ENCODE results near the gene ENPEP. TPM values are rescaled to one million over a fixed set of nuclear protein-coding genes. Genes with fewer than 3 reads are reported as not detected.
A peak's percentile ranks its signal among the peaks of the same experiment; 100 is the strongest.

Gene ENPEP
- total and polyA plus RNA-seq, 4 experiments from 2014 or later = not detected

GRCh38 chr4:110597582-110597981 lies 121.6 kb downstream of the ENPEP start:
- Histone ChIP-seq H3K4me1 (ENCODE audit: insufficient read depth, low read length) (no peaks in the 10 kb centered on the region), H3K27ac (ENCODE audit: low read depth, low read length) (no peak overlapping the region), H3K4me3 (ENCODE audit: low read length in 2 of 2) (no peak overlapping the region), H3K27me3 (ENCODE audit: insufficient read depth, low read length) (no peaks in the 10 kb centered on the region), H3K9me3 (ENCODE audit: control insufficient read depth in 1 of 2, low read length in 2 of 2) (peaks cover 0 to 3% of the 10 kb centered on the region in 2 donors), H3K36me3 (ENCODE audit: insufficient read depth, low read length) (no peaks in the 10 kb centered on the region)
- DNase-seq = no peak
- peaks cover 0 to 17% (median 10%) of the 10 kb centered on the region in 8 donors for H3K9me3 Mint-ChIP-seq
- intact Hi-C loops (cut with micrococcal nuclease) = no loop called here
- POLR2A ChIA-PET (ENCODE audit: partially characterized antibody) = no interaction called here
- no peaks in the 10 kb centered on the region for H3K4me1 Mint-ChIP-seq
- no peak overlapping the region for H3K4me3 Mint-ChIP-seq
- H3K27ac Mint-ChIP-seq = no peak overlapping the region
- CTCF ChIA-PET (ENCODE audit: partially characterized antibody) = interaction anchor here (0.7 kb wide), 1 partner anchor 685 kb away, joined by 3 read pairs; no protein-coding TSS in a partner anchor
- no peaks in the 10 kb centered on the region for H3K36me3 Mint-ChIP-seq
- H3K27me3 Mint-ChIP-seq = peaks cover 12% of the 10 kb centered on the region in 2 donors

GRCh38 chr4:110602061-110602460 lies 126.1 kb downstream of the ENPEP start:
- Mint-ChIP-seq H3K27ac (no peak overlapping the region), H3K4me3 (no peak overlapping the region), H3K27me3 (peaks cover 10 to 17% of the 10 kb centered on the region in 2 donors), H3K9me3 (peaks cover 0 to 9% (median 3%) of the 10 kb centered on the region in 8 donors), H3K36me3 (no peaks in the 10 kb centered on the region), H3K4me1 (no peaks in the 10 kb centered on the region)
- H3K36me3 ChIP-seq (ENCODE audit: insufficient read depth, low read length) = no peaks in the 10 kb centered on the region
- H3K4me3 ChIP-seq (ENCODE audit: low read length in 2 of 2) = no peak overlapping the region
- no peaks in the 10 kb centered on the region for H3K27me3 ChIP-seq (ENCODE audit: insufficient read depth, low read length)
- intact Hi-C loops (cut with micrococcal nuclease) = no loop called here
- H3K4me1 ChIP-seq (ENCODE audit: insufficient read depth, low read length) = no peaks in the 10 kb centered on the region
- no peaks in the 10 kb centered on the region for H3K9me3 ChIP-seq (ENCODE audit: control insufficient read depth in 1 of 2, low read length in 2 of 2)
- ChIA-PET POLR2A (ENCODE audit: partially characterized antibody) (no interaction called here), CTCF (ENCODE audit: partially characterized antibody) (no interaction called here)
- no peak for DNase-seq
- no peak overlapping the region for H3K27ac ChIP-seq (ENCODE audit: low read depth, low read length)

GRCh38 chr4:110605077-110605476 lies 129.1 kb downstream of the ENPEP start:
- Histone ChIP-seq H3K9me3 (ENCODE audit: control insufficient read depth in 1 of 2, low read length in 2 of 2) (no peaks in the 10 kb centered on the region), H3K27me3 (ENCODE audit: insufficient read depth, low read length) (no peaks in the 10 kb centered on the region), H3K4me3 (ENCODE audit: low read length in 2 of 2) (no peak overlapping the region), H3K4me1 (ENCODE audit: insufficient read depth, low read length) (no peaks in the 10 kb centered on the region), H3K36me3 (ENCODE audit: insufficient read depth, low read length) (no peaks in the 10 kb centered on the region), H3K27ac (ENCODE audit: low read depth, low read length) (no peak overlapping the region)
- H3K27me3 Mint-ChIP-seq = peaks cover 26 to 33% of the 10 kb centered on the region in 2 donors
- DNase-seq = no peak
- CTCF ChIA-PET (ENCODE audit: partially characterized antibody) = no interaction called here
- no peak overlapping the region for H3K4me3 Mint-ChIP-seq
- peaks cover 0 to 7% (median 0%) of the 10 kb centered on the region in 8 donors for H3K9me3 Mint-ChIP-seq
- POLR2A ChIA-PET (ENCODE audit: partially characterized antibody) = no interaction called here
- no peaks in the 10 kb centered on the region for H3K4me1 Mint-ChIP-seq
- no peaks in the 10 kb centered on the region for H3K36me3 Mint-ChIP-seq
- intact Hi-C loops (cut with micrococcal nuclease) = no loop called here
- no peak overlapping the region for H3K27ac Mint-ChIP-seq

- Histone ChIP-seq H3K4me1 (ENCODE audit: insufficient read depth, low read length) (no peaks in the 10 kb centered on the region), H3K9me3 (ENCODE audit: control insufficient read depth in 1 of 2, low read length in 2 of 2) (no peaks in the 10 kb centered on the region), H3K27me3 (ENCODE audit: insufficient read depth, low read length) (peaks cover 30% of the 10 kb centered on the region), H3K36me3 (ENCODE audit: insufficient read depth, low read length) (no peaks in the 10 kb centered on the region), H3K27ac (ENCODE audit: low read depth, low read length) (no peak overlapping the region), H3K4me3 (ENCODE audit: low read length in 2 of 2) (no peak overlapping the region)
- POLR2A ChIA-PET (ENCODE audit: partially characterized antibody) = no interaction called here
- Mint-ChIP-seq H3K4me1 (peaks cover 0 to 12% (median 3%) of the 10 kb centered on the region in 4 donors), H3K9me3 (peaks cover 0 to 18% (median 3%) of the 10 kb centered on the region in 8 donors), H3K27ac (no peak overlapping the region), H3K4me3 (no peak overlapping the region), H3K36me3 (no peaks in the 10 kb centered on the region), H3K27me3 (peaks cover 42 to 46% of the 10 kb centered on the region in 2 donors)
- CTCF ChIA-PET (ENCODE audit: partially characterized antibody) = interaction anchor here (0.9 kb wide), 1 partner anchor 11 kb away, joined by 3 read pairs; no protein-coding TSS in a partner anchor
- intact Hi-C loops (cut with micrococcal nuclease) = no loop called here
- DNase-seq = no peak
Observed at GRCh38 chr4:110609044-110609750, 133.2 kb downstream of the ENPEP start.

- ChIA-PET POLR2A (ENCODE audit: partially characterized antibody) (no interaction called here), CTCF (ENCODE audit: partially characterized antibody) (no interaction called here)
- no peak for DNase-seq
- no peaks in the 10 kb centered on the region for H3K9me3 ChIP-seq (ENCODE audit: control insufficient read depth in 1 of 2, low read length in 2 of 2)
- H3K27ac Mint-ChIP-seq = no peak overlapping the region
- no peak overlapping the region for H3K27ac ChIP-seq (ENCODE audit: low read depth, low read length)
- no peaks in the 10 kb centered on the region for H3K36me3 ChIP-seq (ENCODE audit: insufficient read depth, low read length)
- H3K4me1 Mint-ChIP-seq = peaks cover 0 to 12% (median 3%) of the 10 kb centered on the region in 4 donors
- no peaks in the 10 kb centered on the region for H3K36me3 Mint-ChIP-seq
- H3K9me3 Mint-ChIP-seq = peaks cover 0 to 21% (median 7%) of the 10 kb centered on the region in 8 donors
- H3K4me3 ChIP-seq (ENCODE audit: low read length in 2 of 2) = no peak overlapping the region
- no peak overlapping the region for H3K4me3 Mint-ChIP-seq
- intact Hi-C loops (cut with micrococcal nuclease) = no loop called here
- no peaks in the 10 kb centered on the region for H3K4me1 ChIP-seq (ENCODE audit: insufficient read depth, low read length)
- H3K27me3 ChIP-seq (ENCODE audit: insufficient read depth, low read length) = peaks cover 34% of the 10 kb centered on the region
- peaks cover 51 to 54% of the 10 kb centered on the region in 2 donors for H3K27me3 Mint-ChIP-seq
Observed at GRCh38 chr4:110610620-110610939, 134.6 kb downstream of the ENPEP start.

GRCh38 chr4:110610940-110611831 lies 135.2 kb downstream of the ENPEP start:
- Mint-ChIP-seq H3K36me3 (no peaks in the 10 kb centered on the region), H3K9me3 (peaks cover 0 to 25% (median 8%) of the 10 kb centered on the region in 8 donors), H3K27ac (no peak overlapping the region), H3K27me3 (peaks cover 54 to 59% of the 10 kb centered on the region in 2 donors), H3K4me3 (peak overlapping the region in 3 of 8 donors; percentile 25 to 50 (median 45)), H3K4me1 (peaks cover 2 to 15% (median 6%) of the 10 kb centered on the region in 4 donors)
- Histone ChIP-seq H3K4me1 (ENCODE audit: insufficient read depth, low read length) (no peaks in the 10 kb centered on the region), H3K27me3 (ENCODE audit: insufficient read depth, low read length) (peaks cover 40% of the 10 kb centered on the region), H3K4me3 (ENCODE audit: low read length in 2 of 2) (no peak overlapping the region), H3K27ac (ENCODE audit: low read depth, low read length) (no peak overlapping the region), H3K36me3 (ENCODE audit: insufficient read depth, low read length) (no peaks in the 10 kb centered on the region), H3K9me3 (ENCODE audit: control insufficient read depth in 1 of 2, low read length in 2 of 2) (no peaks in the 10 kb centered on the region)
- ChIA-PET POLR2A (ENCODE audit: partially characterized antibody) (no interaction called here), CTCF (ENCODE audit: partially characterized antibody) (no interaction called here)
- no peak for DNase-seq
- intact Hi-C loops (cut with micrococcal nuclease) = no loop called here

- peaks cover 6 to 18% (median 8%) of the 10 kb centered on the region in 4 donors for H3K4me1 Mint-ChIP-seq
- H3K9me3 ChIP-seq (ENCODE audit: control insufficient read depth in 1 of 2, low read length in 2 of 2) = no peaks in the 10 kb centered on the region
- intact Hi-C loops (cut with micrococcal nuclease) = no loop called here
- no peaks in the 10 kb centered on the region for H3K4me1 ChIP-seq (ENCODE audit: insufficient read depth, low read length)
- ChIA-PET POLR2A (ENCODE audit: partially characterized antibody) (no interaction called here), CTCF (ENCODE audit: partially characterized antibody) (no interaction called here)
- H3K27ac Mint-ChIP-seq = peak overlapping the region in 1 of 7 donors; percentile 29
- no peak overlapping the region for H3K4me3 ChIP-seq (ENCODE audit: low read length in 2 of 2)
- H3K9me3 Mint-ChIP-seq = peaks cover 0 to 27% (median 14%) of the 10 kb centered on the region in 8 donors
- no peak for DNase-seq
- peaks cover 47% of the 10 kb centered on the region for H3K27me3 ChIP-seq (ENCODE audit: insufficient read depth, low read length)
- no peaks in the 10 kb centered on the region for H3K36me3 Mint-ChIP-seq
- H3K27me3 Mint-ChIP-seq = peaks cover 58 to 67% of the 10 kb centered on the region in 2 donors
- no peak overlapping the region for H3K27ac ChIP-seq (ENCODE audit: low read depth, low read length)
- H3K36me3 ChIP-seq (ENCODE audit: insufficient read depth, low read length) = no peaks in the 10 kb centered on the region
- H3K4me3 Mint-ChIP-seq = peak overlapping the region in 1 of 8 donors; percentile 50
Observed at GRCh38 chr4:110611968-110612447, 136.1 kb downstream of the ENPEP start.

All from CD4-positive, alpha-beta memory T cell (primary cell).